HUES48 (cell line): Measurements from ENCODE around the gene BLID.

Source experiments
- H3K27ac ChIP-seq: one replicate; pipeline ENCODE4 v1.7.0; 2013; ENCODE audit warnings: low read depth, low read length, inconsistent platforms
- H3K27me3 ChIP-seq: 2 replicates; pipeline ENCODE4 v1.6.1; 2013; ENCODE audit warnings: mild to moderate bottlenecking, low read length; ENCODE audit not compliant: control insufficient read depth, insufficient read depth
- H3K36me3 ChIP-seq: 2 replicates; pipeline ENCODE4 v1.6.1; 2013; ENCODE audit warnings: low read length; ENCODE audit not compliant: control insufficient read depth, insufficient read depth
- H3K4me1 ChIP-seq: 2 replicates; pipeline ENCODE4 v1.6.1; 2013; ENCODE audit warnings: mild to moderate bottlenecking, low read length; ENCODE audit not compliant: control insufficient read depth, insufficient read depth
- H3K4me3 ChIP-seq: 2 replicates; pipeline ENCODE4 v1.5.1; 2013; ENCODE audit warnings: mild to moderate bottlenecking, low read depth, low read length
- H3K9ac ChIP-seq: 2 replicates; pipeline ENCODE4 v1.6.1; 2013; ENCODE audit warnings: mild to moderate bottlenecking, low read depth, low read length, moderate library complexity
- H3K9me3 ChIP-seq: 2 replicates; pipeline ENCODE4 v1.6.1; 2013; ENCODE audit warnings: low read length; ENCODE audit not compliant: control insufficient read depth, insufficient read depth

Gene BLID

DNA sequence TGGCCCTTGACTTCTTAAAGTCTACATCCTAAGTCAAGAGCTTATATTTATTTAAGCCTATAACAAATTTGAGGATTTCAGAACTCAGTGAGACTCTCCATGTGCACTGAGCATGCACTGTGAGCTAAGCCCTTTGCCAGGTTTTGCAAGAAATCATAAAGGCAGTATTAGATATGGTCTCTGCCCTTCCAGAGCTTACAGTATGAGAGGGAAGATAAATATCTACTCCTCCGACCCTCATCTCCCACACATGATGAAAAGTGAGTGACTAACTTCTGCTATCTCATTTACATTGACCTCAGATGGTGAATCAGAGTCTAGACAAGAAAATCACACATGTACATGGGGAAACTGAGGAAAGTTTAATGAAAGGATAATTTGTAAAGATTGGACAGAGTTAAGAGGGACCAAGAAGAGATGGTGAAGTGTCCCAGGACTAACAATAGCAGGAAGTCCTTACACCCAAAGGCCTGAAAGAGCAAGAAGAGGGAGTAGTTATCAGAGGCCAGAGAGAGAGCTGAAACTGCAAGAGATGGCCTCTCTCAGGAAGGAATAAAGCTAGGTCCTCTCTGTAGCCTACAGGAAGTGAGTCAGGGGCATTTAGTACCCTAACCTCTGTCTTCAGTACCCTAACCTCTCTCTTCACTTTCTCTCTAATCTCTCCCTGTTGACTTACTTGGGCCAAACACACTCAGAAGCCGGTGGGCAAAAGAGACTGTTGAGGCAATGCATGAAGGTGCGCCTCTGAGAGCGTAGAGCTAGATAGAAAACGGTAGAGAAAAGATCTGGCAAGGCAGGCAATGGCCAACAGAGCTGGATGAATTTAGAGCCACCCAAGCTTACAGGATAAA is 23.0 kb upstream of the BLID start:
- H3K9me3 ChIP-seq = no peaks in the 10 kb centered on the region
- no peaks in the 10 kb centered on the region for H3K36me3 ChIP-seq
- H3K27me3 ChIP-seq = peaks cover 41% of the 10 kb centered on the region
- H3K4me1 ChIP-seq = peaks cover 6% of the 10 kb centered on the region; the same call in 1 of the 2 replicates
- H3K4me3 ChIP-seq = no peak overlapping the region
- H3K27ac ChIP-seq = no peak overlapping the region
- no peak overlapping the region for H3K9ac ChIP-seq

- no peak overlapping the region for H3K9ac ChIP-seq
- peaks cover 40% of the 10 kb centered on the region for H3K27me3 ChIP-seq
- H3K4me1 ChIP-seq = peaks cover 6% of the 10 kb centered on the region; the same call in 1 of the 2 replicates
- H3K9me3 ChIP-seq = no peaks in the 10 kb centered on the region
- H3K36me3 ChIP-seq = no peaks in the 10 kb centered on the region
- H3K27ac ChIP-seq = no peak overlapping the region
- no peak overlapping the region for H3K4me3 ChIP-seq
Measured at GRCh38 chr11:122137078-122137793, 21.2 kb upstream of the BLID start.

DNA sequence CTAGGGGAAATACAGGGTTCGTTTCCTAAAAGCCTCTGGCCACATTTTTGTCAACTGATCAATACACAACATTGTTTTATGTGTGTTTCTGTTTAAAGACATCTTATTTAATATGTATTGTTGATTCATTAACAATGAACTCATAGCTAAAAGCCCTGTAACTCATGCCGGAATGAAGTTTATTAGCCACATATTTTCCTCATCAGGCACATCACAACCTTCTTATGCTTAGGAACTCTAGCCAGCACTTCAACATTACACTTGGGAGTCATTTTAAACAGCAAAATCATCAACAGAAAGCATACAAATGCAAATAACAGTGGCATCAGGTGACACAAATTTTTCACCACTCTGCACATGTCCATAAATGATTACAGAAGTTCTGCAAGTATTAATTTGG is 15.1 kb upstream of the BLID start:
- no peak overlapping the region for H3K27ac ChIP-seq
- no peaks in the 10 kb centered on the region for H3K27me3 ChIP-seq
- no peaks in the 10 kb centered on the region for H3K36me3 ChIP-seq
- H3K4me1 ChIP-seq = no peaks in the 10 kb centered on the region
- H3K9ac ChIP-seq = no peak overlapping the region
- no peak overlapping the region for H3K4me3 ChIP-seq
- H3K9me3 ChIP-seq = no peaks in the 10 kb centered on the region

- Histone ChIP-seq H3K4me1 (no peaks in the 10 kb centered on the region), H3K36me3 (no peaks in the 10 kb centered on the region), H3K4me3 (no peak overlapping the region), H3K27me3 (no peaks in the 10 kb centered on the region), H3K9me3 (no peaks in the 10 kb centered on the region), H3K27ac (no peak overlapping the region), H3K9ac (no peak overlapping the region)
Measured at GRCh38 chr11:122128146-122128545, 12.1 kb upstream of the BLID start.

DNA sequence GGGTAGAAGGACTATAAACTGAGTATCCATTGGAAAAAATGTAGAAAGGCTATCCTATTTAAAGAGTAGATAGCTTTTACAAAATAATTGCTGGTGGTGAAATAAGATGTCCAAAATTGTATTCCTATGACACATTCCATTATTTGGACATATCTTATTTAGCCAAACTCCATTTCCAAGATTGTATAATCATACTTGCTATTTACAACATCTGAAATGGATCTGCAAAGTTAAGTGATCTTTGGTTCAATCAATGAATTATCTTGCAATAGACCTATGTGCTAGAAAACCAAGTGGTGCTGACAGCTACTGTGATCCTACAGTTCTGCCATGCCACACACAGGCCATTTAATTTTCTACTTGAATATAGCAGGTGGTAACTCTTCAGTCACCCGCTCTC is 11.0 kb upstream of the BLID start:
- H3K4me3 ChIP-seq = no peak overlapping the region
- H3K9me3 ChIP-seq = no peaks in the 10 kb centered on the region
- H3K27ac ChIP-seq = no peak overlapping the region
- H3K27me3 ChIP-seq = no peaks in the 10 kb centered on the region
- H3K4me1 ChIP-seq = no peaks in the 10 kb centered on the region
- no peaks in the 10 kb centered on the region for H3K36me3 ChIP-seq
- H3K9ac ChIP-seq = no peak overlapping the region

DNA sequence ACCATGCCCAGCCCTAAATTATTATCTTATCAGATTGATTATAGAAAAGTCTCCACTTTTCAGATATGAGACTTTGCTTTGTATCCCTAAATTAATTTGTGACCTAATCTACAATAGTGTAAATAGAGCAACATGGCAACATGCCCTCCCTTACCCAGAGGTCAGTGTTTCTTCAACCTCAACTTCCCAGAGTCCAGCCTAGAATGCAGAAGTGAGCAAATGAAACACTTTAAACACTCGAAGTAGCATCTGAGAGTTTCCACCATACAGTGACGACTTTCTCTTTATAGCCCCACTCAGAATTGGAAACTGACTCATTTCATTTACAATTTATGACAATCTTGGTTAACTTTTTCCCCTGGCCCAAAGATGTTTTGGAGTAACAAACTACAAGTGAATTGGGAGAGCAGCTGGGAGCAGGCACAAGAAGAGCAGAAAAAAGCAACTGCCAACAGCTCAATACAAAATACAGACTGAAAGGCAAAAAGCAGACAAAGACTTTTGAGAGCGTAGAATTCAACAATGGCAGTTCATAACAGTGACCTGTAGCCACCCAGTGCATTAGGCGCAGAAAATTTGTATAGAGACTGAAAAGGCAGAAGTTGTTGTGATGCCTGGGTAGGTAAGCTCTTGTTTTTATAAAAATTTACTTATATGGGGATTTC is 10.1 kb upstream of the BLID start:
- Histone ChIP-seq H3K4me1 (no peaks in the 10 kb centered on the region), H3K9me3 (no peaks in the 10 kb centered on the region), H3K4me3 (no peak overlapping the region), H3K27me3 (no peaks in the 10 kb centered on the region), H3K27ac (no peak overlapping the region), H3K9ac (no peak overlapping the region), H3K36me3 (no peaks in the 10 kb centered on the region)

GRCh38 chr11:122123263-122123929 is 7.4 kb upstream of the BLID start:
- no peaks in the 10 kb centered on the region for H3K9me3 ChIP-seq
- no peaks in the 10 kb centered on the region for H3K27me3 ChIP-seq
- H3K4me1 ChIP-seq = no peaks in the 10 kb centered on the region
- H3K4me3 ChIP-seq = no peak overlapping the region
- no peak overlapping the region for H3K9ac ChIP-seq
- H3K36me3 ChIP-seq = no peaks in the 10 kb centered on the region
- H3K27ac ChIP-seq = no peak overlapping the region

DNA sequence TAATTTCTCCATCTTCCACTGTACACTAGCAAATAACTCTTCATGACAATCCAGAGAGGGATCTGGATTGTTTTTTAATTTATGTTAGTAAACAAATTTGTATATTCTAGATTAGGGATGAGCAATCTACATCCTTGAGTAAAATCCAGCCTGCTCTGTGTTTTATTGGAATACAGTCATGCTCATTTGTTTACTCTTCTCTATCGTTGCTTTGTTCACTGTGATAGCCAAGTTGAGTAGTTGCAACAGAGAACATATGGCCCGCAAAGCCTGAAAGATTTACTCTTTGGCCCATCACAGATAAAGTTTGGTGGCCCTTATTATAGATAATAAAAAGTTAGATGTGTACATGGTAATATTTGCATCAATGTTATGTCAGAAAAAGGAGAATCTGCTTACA is 6.2 kb upstream of the BLID start:
- Histone ChIP-seq H3K36me3 (no peaks in the 10 kb centered on the region), H3K27ac (no peak overlapping the region), H3K9me3 (no peaks in the 10 kb centered on the region), H3K9ac (no peak overlapping the region), H3K27me3 (no peaks in the 10 kb centered on the region), H3K4me3 (no peak overlapping the region), H3K4me1 (no peaks in the 10 kb centered on the region)

- H3K36me3 ChIP-seq = no peaks in the 10 kb centered on the region
- H3K9ac ChIP-seq = no peak overlapping the region
- H3K27ac ChIP-seq = no peak overlapping the region
Measured at GRCh38 chr11:122120096-122120495, 4.1 kb upstream of the BLID start.

DNA sequence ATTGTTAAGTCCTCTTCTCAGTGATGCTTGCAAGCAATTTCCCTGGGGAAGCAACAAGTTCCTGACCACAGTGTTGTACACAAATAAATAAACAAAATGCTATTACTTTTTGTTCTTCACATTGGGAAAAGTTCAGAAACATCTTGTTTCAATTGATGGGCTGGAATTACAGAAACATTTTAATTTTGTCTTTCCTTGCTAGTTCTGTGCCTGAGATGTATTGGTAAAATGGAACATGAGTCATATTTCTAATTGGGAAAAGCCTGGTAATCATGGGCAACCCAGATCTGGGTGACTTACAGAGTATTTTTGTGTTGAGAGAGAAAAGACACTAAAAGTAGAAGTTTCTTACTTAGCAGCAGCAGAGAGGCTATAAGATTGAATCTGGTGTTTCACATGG is 576 bp upstream of the BLID start:
- H3K27ac ChIP-seq = no peak overlapping the region
- H3K9ac ChIP-seq = no peak overlapping the region
- H3K4me1 ChIP-seq = no peaks in the 10 kb centered on the region; the same call in 1 of the 2 replicates
- H3K4me3 ChIP-seq = no peak overlapping the region
- H3K27me3 ChIP-seq = no peaks in the 10 kb centered on the region
- no peaks in the 10 kb centered on the region for H3K36me3 ChIP-seq
- no peaks in the 10 kb centered on the region for H3K9me3 ChIP-seq

More at GRCh38 chr11:122120096-122120495, 4.1 kb upstream of the BLID start:
- Histone ChIP-seq H3K9me3 (no peaks in the 10 kb centered on the region), H3K27me3 (no peaks in the 10 kb centered on the region), H3K4me3 (no peak overlapping the region), H3K4me1 (no peaks in the 10 kb centered on the region)
